Hematopoietic multipotent progenitor cell treated with erythropoietin and hydrocortisone succinate and interleukin-3 and kit ligand, for 17 days (in vitro differentiated cells): Measurements from ENCODE around the gene THY1.
A peak's percentile ranks its signal among the peaks of the same experiment; 100 is the strongest.

Experiments
- DNase-seq: peaks from one replicate; pipeline ENCODE4 v3.0.0-alpha.2; 2015; ENCODE audit warnings: low spot score

The THY1 gene

GRCh38 chr11:119382101-119382500 lies 40.9 kb downstream of the THY1 start:
- DNase-seq = no peak

DNA sequence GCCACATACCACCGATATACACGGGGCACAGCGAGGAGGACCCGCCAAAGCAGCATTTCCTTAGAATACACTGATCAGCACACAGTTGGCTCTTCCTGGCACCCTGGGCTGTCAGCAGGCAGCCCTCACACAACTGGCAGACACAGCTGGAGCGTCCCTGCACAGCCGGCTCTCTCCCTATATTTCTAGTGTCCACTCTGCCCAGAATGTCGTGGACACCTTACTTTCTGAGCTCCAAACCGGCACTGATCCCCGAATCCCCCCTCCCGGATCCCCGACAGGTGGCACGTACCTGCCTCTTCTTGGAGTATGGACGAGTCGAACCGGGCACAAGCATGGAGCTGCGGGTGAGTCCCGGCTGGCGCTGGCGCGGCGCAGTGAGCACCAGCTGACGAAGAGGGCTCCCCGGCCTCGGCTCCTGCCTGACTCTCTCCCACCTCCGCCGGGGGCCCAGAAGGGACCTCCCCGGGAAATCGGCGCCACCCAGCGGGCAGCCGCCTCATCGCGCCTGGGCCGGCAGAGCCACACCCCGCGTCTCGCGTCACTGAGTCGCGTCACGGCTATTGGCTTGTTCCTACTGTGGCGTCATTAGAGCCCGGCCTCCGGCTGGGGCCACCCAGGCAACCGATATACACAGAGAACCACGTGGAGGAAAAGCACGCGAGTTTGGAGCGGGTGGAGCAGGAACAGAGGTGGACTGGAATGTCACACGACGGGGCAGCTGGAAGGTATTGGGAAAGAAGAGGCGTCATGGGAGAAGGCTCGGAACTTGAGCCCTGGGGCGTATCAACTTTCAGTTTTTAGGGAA lies 41.6 kb downstream of the THY1 start, which contains the start of gene USP2:
TSS of gene USP2 (minus strand) at position 510 of the 808 bp plus-strand sequence. CDS start 8,210 bp downstream, outside the sequence.
- peak; percentile 81 for DNase-seq

DNA sequence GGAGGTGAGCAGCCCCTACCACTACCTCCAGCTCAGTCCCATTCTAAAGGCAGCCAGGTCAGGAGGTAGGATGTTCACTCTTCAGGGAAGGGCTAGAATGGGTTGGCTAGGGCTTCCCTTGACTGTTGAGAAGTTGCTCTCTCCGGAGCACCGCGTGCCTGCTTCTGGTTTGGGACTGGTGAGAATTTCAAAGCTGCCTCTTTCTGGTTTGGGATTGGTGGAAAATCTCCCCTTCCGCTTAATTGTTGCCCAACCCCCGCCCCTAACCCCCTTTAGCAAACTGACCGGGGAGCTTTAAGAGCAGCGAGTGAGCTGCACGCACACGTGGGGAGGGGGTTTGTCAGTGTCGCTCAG lies 42.2 kb downstream of the THY1 start:
- DNase-seq = no peak

DNA sequence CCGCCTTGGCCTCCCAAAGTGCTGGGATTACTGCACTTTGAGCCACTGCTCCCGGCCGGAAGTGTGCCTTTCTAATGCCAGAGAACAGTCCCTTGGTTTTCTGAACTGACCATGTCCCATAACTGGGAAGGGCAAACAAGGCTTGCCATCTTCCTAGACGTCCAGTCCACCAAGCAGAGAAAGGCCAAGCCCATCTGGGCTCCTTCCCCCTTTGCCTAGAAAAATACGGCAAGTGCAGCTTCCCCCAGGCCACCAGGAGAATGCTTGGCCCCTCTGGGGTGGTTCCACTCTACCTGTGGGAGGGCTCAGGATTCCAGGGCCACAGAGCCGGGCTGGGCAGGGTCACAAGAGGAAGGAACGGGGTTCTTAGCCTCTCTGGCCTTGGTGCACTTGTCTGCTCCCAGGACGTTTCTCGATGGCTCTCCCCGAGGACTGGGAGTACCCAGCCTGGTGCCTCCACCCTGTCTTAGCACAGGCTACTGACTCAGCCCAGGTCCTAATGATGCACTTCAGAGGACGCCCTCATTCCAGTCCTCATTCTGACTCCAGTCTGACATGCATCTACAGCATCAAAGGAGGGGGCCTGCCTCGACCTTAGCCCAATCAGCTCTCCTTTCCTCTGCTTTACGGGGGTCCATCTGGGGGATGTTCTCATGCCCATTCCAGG lies 42.7 kb downstream of the THY1 start:
- DNase-seq = no peak

- no peak for DNase-seq
Measured at GRCh38 chr11:119378851-119379465, 44.0 kb downstream of the THY1 start.

DNA sequence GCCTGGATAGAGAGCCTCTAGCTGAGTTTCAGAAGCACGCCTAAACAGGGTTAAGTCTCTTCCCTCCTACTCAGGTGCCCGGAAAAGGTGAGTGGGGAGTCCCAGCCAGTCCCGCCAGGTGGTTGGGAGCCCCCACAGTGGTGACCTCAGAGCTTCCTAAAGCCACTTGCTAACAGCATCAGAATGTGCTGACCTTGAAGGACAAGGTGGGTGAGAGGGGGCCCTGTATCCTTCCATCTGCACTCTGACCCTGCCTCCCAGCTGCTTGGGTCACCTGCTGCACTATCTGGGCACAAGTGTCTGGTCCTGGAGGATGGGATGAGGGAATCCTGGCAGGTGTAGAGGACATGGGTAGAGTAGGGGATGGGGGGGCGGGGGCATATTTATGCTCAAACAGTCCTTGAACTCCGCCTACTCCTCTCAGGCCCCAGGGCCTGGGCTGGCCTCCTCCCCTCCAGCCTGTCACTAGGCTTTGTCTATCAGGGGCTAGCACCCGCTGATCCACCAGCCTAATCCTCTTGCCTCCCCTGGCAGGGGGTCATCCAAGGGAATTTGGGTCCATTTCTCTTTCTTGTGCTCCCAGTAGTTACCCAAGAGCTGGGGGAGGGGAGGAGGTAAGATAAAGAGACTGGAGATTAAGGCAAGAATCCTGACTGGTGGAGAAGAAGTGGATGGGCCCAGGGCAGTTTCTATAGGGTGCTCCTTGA lies 44.9 kb downstream of the THY1 start:
- no peak for DNase-seq

GRCh38 chr11:119377112-119377901 lies 45.7 kb downstream of the THY1 start:
- DNase-seq = no peak

DNA sequence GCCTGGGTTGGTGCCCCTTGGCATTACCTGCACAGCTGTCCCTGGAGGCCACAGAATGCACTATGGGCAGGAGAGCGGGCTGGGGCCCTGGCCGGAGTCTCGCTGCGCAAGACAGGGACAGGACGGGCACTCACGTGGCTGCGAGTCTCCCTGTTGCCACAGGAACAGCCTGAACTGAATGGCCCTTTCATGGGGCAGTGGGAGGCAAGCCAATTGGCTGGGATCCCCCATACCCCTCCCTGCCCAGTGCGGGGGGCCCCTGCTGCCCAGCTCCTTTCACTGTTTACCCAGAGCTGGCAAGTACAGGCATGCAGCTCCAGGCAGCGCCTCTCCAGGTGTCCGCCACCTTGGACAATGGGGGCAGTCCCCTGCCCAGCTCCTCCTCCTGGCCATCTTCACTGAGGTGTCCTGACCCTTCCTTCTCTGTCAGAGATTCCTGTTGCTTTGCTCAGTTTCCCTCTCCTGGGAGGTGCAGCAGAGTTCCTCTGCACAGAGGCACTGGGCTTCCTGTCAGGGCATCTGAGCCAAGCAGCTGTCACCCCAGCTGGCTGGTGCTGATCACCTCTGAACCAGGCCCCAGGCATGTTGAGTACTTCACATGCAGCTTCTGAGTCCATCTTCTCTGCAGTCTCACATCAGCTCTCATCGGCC lies 46.6 kb downstream of the THY1 start:
- DNase-seq = no peak

GRCh38 chr11:119375337-119376196 lies 47.4 kb downstream of the THY1 start:
- DNase-seq = no peak

DNA sequence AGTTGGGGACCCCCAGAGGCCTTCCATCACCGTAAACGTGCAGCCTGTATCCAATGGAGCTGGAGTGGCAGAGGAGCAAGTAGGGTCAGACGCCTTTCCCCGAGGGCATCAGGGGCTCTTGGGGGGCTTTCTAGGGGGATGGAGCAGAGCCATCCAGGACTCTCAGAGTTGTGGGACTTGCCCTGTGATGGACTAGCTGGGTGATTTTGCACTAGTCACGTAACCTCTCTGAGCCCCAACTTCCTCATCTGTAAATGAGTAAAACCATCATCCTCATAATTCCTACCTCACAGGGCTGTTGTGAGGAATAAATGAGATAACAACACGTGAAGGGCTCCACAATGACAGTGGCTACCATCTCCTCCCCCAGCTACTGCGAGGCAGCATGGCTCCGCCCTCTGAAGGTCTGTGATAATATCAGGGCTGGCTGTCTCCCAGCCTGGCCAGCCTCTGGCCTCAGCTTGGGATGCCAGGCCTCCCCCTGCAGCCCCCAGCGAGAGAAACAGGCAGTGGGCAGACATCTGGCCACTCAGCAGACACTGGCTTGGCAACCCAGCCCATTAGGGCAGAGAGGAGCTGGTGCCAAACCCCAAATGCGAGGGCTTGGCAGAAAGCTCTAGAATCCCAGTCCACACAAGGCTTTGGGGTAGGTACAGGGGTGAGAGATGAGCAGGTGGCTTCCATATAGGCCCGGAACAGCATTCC lies 48.2 kb downstream of the THY1 start:
- DNase-seq = no peak

- peak; percentile 49 for DNase-seq
Measured at GRCh38 chr11:119373921-119374631, 48.9 kb downstream of the THY1 start.

DNA sequence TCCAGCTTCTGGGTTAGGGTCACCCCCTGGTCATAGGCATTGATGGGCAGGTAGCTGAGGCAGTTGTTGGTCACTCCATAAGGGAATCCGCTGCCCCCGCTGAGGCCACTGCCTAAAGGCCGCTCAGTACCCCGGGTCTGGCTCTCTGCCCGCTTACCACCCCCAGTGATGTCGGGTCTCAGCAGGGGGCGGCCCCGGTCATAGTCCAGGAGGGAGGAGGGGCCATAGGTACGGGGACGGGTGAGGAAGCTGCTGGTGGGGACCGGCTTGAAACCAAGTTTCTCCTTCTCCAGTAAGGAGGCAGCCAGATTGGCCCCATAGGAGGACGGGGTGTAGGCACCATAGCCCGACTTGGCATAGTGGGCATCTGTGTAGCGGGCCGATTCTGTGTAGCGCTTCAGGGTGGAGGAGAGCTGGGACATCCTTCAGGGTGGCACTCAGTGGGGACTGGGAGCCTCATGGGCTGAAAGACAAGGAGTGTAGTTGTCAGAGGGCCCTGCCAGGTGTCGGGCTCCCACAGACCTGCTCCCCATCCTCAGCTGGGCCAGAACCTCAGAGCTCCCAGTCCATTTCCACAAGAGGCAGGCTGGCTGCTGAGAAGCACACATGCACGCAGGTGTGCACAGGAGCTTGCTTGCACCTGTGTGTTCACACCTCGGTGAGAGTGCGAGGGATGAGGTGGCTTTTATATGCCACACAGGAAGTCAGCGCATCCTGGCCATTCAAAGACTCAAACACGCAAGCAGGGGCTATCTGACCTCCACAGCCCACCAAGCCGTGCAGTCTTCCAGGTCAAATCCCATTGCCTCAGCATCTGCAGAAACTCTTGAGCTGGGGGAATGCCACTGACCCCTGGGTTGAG lies 49.7 kb downstream of the THY1 start:
- DNase-seq = no peak

GRCh38 chr11:119372260-119373058 lies 50.5 kb downstream of the THY1 start:
- no peak for DNase-seq

GRCh38 chr11:119371778-119372182 lies 51.2 kb downstream of the THY1 start:
- DNase-seq = no peak

DNA sequence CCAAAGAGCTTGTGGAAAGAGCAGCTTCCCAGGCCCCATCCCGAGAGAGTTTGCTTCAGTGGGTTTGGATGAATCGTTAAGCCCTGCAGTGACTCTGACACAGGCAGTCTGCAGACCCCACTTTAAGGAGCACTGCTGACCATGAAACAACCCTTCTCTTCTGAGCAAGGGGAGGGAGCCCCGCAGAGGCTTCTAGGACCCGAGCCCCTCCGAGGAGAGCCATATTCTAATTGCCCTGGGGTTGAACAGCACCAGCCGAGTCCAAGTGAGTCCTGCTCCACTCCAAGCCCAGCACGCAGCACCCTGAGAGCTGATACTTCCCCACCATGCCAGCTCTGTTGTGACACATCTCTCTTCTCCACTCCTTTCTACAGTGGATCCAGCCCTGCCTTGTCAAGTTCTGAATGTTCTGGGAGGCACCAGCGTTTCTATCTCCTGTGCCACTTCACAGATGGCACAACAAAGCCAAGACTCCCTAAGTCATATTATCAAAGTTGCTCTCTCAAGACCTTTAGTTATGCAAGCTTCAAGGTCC lies 51.8 kb downstream of the THY1 start:
- no peak for DNase-seq

- no peak for DNase-seq
Measured at GRCh38 chr11:119370486-119371046, 52.4 kb downstream of the THY1 start.
